Smooth muscle cell (in vitro differentiated cells): ENCODE data around the gene IL1A. TPM values are rescaled to one million over a fixed set of nuclear protein-coding genes. Genes with fewer than 3 reads are reported as not detected.

Source experiments
- DNase-seq: peaks from one replicate; lab custom pipeline; 2025; ENCODE audit not compliant: unreplicated experiment; lab: John Stamatoyannopoulos, UW
- H2AFZ ChIP-seq: fragments of 200-600 bp; sonication (generic); 2 replicates; pipeline ENCODE4 v1.6.0; 2016; ENCODE audit warnings: antibody characterized with exemption, low read depth, mild to moderate bottlenecking
- H3F3A ChIP-seq: fragments of 200-600 bp; sonication (generic); 2 replicates; pipeline ENCODE4 v1.6.0; 2017; ENCODE audit warnings: antibody characterized with exemption, low read depth
- H3K27ac ChIP-seq: fragments of 200-600 bp; sonication (generic); 2 replicates; pipeline ENCODE4 v1.5.1; 2016; ENCODE audit warnings: low read depth, mild to moderate bottlenecking
- H3K27me3 ChIP-seq: fragments of 200-600 bp; sonication (generic); 2 replicates; pipeline ENCODE4 v1.6.1; 2016; ENCODE audit warnings: low read depth, mild to moderate bottlenecking
- H3K36me3 ChIP-seq: fragments of 200-600 bp; sonication (generic); 2 replicates; pipeline ENCODE4 v1.5.1; 2016; ENCODE audit warnings: low read depth
- H3K4me1 ChIP-seq: fragments of 200-600 bp; sonication (generic); 2 replicates; pipeline ENCODE4 v1.5.1; 2016; ENCODE audit warnings: low read depth
- H3K4me2 ChIP-seq: fragments of 200-600 bp; sonication (generic); 2 replicates; pipeline ENCODE4 v1.6.0; 2016; ENCODE audit warnings: mild to moderate bottlenecking
- H3K4me3 ChIP-seq: fragments of 200-600 bp; sonication (generic); 2 replicates; pipeline ENCODE4 v1.5.1; 2016; ENCODE audit warnings: mild to moderate bottlenecking
- H3K79me2 ChIP-seq: fragments of 200-600 bp; sonication (generic); 2 replicates; pipeline ENCODE4 v1.6.0; 2016; ENCODE audit warnings: low read depth, mild to moderate bottlenecking
- H3K9ac ChIP-seq: fragments of 200-600 bp; sonication (generic); 2 replicates; pipeline ENCODE4 v1.6.0; 2016; ENCODE audit warnings: low read depth
- H3K9me3 ChIP-seq: fragments of 200-600 bp; sonication (generic); replicated peaks from 2 replicates; pipeline ENCODE4 v1.5.1; 2016; ENCODE audit warnings: low read depth
- H4K20me1 ChIP-seq: fragments of 200-600 bp; sonication (generic); 2 replicates; pipeline ENCODE4 v1.6.0; 2016; ENCODE audit warnings: low read depth
- CTCF ChIP-seq: fragments of 200-600 bp; sonication (generic); IDR thresholded peaks from 2 replicates; pipeline ENCODE4 v1.5.1; 2017; ENCODE audit warnings: borderline replicate concordance, mild to moderate bottlenecking, antibody characterized with exemption; ENCODE audit not compliant: insufficient read depth, poor library complexity, severe bottlenecking
- WGBS: methylation state at CpG from one replicate; pipeline ENCODE4 v1.1.7; 2016; ENCODE audit warnings: low lambda C conversion rate; 5-methylcytosine and 5-hydroxymethylcytosine counted together
- polyA plus RNA-seq: library from polyadenylated mRNA; unstranded; fragments of >200 nt; fragmentation: Nextera tagmentation; extraction: Ambion mirVana; gene quantifications from 2 replicates; pipeline ENCODE4 v1.2.1, GENCODE V29; 2016
- total RNA-seq: library from RNA; depleted of rRNA; stranded (reverse); fragments of >200 nt; gene quantifications from 2 replicates; pipeline ENCODE4 v1.2.3, GENCODE V29; 2014

The IL1A gene
- total and polyA plus RNA-seq, 2 experiments from 2014 or later = 1.4 to 6.4 TPM

- no peak for DNase-seq
- Histone ChIP-seq H3K27ac (no peak overlapping the region), H3K4me3 (no peak overlapping the region), H4K20me1 (no peaks in the 10 kb centered on the region), H3K27me3 (no peaks in the 10 kb centered on the region), H3K9ac (no peak overlapping the region), H3K36me3 (no peaks in the 10 kb centered on the region), H2AFZ (no peak overlapping the region), H3K4me1 (no peaks in the 10 kb centered on the region), H3K79me2 (no peaks in the 10 kb centered on the region), H3K9me3 (no peaks in the 10 kb centered on the region), H3F3A (no peaks in the 10 kb centered on the region), H3K4me2 (no peak overlapping the region)
- WGBS = 89% methylated on average over 13 of the region's 15 CpGs
- no peak for TF ChIP-seq CTCF
Observed at GRCh38 chr2:112725545-112726457, 58.5 kb downstream of the IL1A start.

DNA sequence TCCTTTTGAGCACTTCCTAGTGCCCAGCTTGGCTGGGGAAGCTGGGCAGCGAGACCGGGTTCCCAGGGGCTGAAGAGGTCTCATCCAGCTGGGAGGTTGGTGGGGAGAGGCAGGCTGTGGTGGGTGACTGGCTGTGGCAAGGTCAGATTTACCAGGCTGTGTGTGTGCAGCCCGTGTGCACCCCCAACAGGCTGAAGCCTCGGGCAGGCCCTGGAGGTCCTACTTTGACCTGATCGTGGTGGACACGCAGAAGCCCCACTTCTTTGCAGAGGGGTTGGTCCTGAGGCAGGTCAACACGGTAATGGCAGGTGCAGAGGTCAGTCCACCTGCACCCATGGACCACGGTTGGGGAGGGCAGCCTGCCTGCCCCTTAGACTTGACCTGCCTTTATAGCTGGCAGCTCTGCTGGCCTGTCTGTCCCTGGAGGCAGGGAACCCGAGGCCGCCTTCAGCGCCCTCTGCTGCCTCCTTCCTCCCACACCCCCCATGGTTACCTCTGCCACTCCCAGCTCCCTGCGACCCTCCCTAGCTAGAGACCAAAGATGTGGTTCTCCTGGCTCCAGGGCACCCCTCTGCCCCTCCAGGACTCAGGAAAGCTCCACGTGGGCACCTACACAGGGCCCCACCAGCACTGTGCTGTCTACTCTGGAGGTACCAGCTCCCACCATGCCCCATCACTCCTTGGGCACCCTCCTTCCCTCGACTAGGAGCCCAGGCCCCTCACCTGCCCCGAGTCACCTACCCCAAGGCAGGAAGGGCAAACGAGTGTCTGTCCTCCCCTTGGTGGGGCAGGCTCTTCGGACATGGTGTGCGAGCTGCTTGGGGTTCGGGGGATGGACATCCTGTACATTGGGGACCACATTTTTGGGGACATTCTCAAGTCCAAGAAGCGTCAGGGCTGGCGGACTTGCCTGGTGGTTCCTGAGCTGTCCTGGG, 59.4 kb downstream of the IL1A start:
- Histone ChIP-seq H4K20me1 (no peaks in the 10 kb centered on the region), H3K4me2 (no peak overlapping the region), H3K9me3 (no peaks in the 10 kb centered on the region), H3K36me3 (no peaks in the 10 kb centered on the region), H3K79me2 (no peaks in the 10 kb centered on the region), H3K4me1 (no peaks in the 10 kb centered on the region), H3K27me3 (no peaks in the 10 kb centered on the region), H3K9ac (no peak overlapping the region), H3F3A (no peaks in the 10 kb centered on the region), H2AFZ (no peak overlapping the region), H3K27ac (no peak overlapping the region), H3K4me3 (no peak overlapping the region)
- peak; percentile 20 for TF ChIP-seq CTCF
- DNase-seq = no peak
- 92% methylated on average over 21 of the region's 21 CpGs for WGBS

GRCh38 chr2:112723995-112724394, 60.3 kb downstream of the IL1A start:
- WGBS = 97% methylated on average over 8 of the region's 8 CpGs
- no peak overlapping the region for H3K27ac ChIP-seq
- no peak overlapping the region for H3K4me3 ChIP-seq
- H3K9ac ChIP-seq = no peak overlapping the region
- no peak overlapping the region for H2AFZ ChIP-seq
- H3F3A ChIP-seq = no peaks in the 10 kb centered on the region
- no peaks in the 10 kb centered on the region for H3K36me3 ChIP-seq
- no peaks in the 10 kb centered on the region for H3K9me3 ChIP-seq
- no peaks in the 10 kb centered on the region for H4K20me1 ChIP-seq
- no peak for TF ChIP-seq CTCF
- no peaks in the 10 kb centered on the region for H3K79me2 ChIP-seq
- no peaks in the 10 kb centered on the region for H3K27me3 ChIP-seq
- H3K4me2 ChIP-seq = no peak overlapping the region
- DNase-seq = no peak
- H3K4me1 ChIP-seq = no peaks in the 10 kb centered on the region

Other genes with a start within 250 kb of the IL1A start
- gene POLR1B, start 242.0 kb downstream of the IL1A start, total RNA-seq = 12.5 and 16.9 TPM in 2 replicates
- gene POLR1B, start 242.0 kb downstream of the IL1A start, polyA plus RNA-seq = 7.4 and 7.6 TPM in 2 replicates
- 11.2 and 14.3 TPM in 2 replicates for gene CHCHD5, start 199.9 kb downstream of the IL1A start, total RNA-seq
- 56.4 and 67.6 TPM in 2 replicates for gene CHCHD5, start 199.9 kb downstream of the IL1A start, polyA plus RNA-seq
- gene SLC20A1, start 138.6 kb downstream of the IL1A start, total RNA-seq = 96.0 and 106 TPM in 2 replicates
- gene SLC20A1, start 138.6 kb downstream of the IL1A start, polyA plus RNA-seq = 77.2 and 93.4 TPM in 2 replicates
- gene NT5DC4, start 63.5 kb downstream of the IL1A start, total RNA-seq = not detected in 2 replicates
- gene NT5DC4, start 63.5 kb downstream of the IL1A start, polyA plus RNA-seq = not detected in 2 replicates
- gene CKAP2L, start 19.9 kb downstream of the IL1A start, total RNA-seq = 7.8 and 16.7 TPM in 2 replicates
- 5.1 and 6.6 TPM in 2 replicates for gene CKAP2L, start 19.9 kb downstream of the IL1A start, polyA plus RNA-seq
- gene IL1B, start 52.3 kb upstream of the IL1A start, total RNA-seq = not detected in 2 replicates
- not detected in 2 replicates for gene IL1B, start 52.3 kb upstream of the IL1A start, polyA plus RNA-seq
- 1.9 TPM in 1 of 2 replicates, not detected in the other for gene IL37, start 126.7 kb upstream of the IL1A start, total RNA-seq
- gene IL37, start 126.7 kb upstream of the IL1A start, polyA plus RNA-seq = not detected in 2 replicates
- 0.22 and 0.27 TPM in 2 replicates for gene IL36G, start 193.5 kb upstream of the IL1A start, total RNA-seq
- 0.30 and 1.1 TPM in 2 replicates for gene IL36G, start 193.5 kb upstream of the IL1A start, polyA plus RNA-seq
- gene IL36A, start 221.0 kb upstream of the IL1A start, total RNA-seq = not detected in 2 replicates
- gene IL36A, start 221.0 kb upstream of the IL1A start, polyA plus RNA-seq = not detected in 2 replicates